ENCODE measurements around the gene FAM83G.

DNA sequence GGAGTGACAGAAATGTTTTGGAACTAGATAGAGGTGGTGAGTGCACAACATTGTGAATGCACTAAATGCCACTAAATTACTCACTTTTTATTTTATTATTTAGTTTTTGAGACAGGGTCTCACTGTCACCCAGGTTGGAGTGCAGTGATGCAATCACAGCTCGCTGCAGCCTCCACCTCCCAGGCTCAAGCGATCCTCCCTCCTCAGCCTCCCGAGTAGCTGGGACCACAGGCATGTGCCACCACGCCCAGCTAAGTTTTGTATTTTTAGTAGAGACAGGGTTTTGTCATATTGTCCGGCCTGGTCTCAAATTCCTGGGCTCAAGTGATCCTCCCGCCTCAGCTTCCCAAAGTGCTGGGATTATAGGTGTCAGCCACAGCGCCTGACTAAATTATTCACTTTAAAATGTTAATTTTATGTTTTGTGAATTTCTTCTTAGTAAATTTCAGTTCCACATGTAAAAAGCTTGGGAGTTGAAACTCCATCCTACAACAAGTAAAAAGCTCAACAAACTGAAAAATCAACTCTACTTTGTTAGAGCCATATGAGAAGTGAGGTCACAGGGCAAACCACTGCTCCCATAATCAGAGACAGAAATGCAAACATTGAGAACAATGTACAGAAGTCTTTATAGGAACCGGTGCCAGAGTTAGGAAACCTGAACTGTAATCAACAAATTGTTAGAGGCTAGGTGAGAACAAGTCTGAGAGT, 66.4 kb downstream of the FAM83G start:
- TF ChIP-seq, protein P1, sequence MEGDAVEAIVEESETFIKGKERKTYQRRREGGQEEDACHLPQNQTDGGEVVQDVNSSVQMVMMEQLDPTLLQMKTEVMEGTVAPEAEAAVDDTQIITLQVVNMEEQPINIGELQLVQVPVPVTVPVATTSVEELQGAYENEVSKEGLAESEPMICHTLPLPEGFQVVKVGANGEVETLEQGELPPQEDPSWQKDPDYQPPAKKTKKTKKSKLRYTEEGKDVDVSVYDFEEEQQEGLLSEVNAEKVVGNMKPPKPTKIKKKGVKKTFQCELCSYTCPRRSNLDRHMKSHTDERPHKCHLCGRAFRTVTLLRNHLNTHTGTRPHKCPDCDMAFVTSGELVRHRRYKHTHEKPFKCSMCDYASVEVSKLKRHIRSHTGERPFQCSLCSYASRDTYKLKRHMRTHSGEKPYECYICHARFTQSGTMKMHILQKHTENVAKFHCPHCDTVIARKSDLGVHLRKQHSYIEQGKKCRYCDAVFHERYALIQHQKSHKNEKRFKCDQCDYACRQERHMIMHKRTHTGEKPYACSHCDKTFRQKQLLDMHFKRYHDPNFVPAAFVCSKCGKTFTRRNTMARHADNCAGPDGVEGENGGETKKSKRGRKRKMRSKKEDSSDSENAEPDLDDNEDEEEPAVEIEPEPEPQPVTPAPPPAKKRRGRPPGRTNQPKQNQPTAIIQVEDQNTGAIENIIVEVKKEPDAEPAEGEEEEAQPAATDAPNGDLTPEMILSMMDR (IDR thresholded peaks at IDR 0.05): no peak
- TF ChIP-seq POLR2A (IDR thresholded peaks at IDR 0.05): no peak

All from ovary (tissue), 3 donors.